Astrocyte (in vitro differentiated cells and primary cell): Measurements from ENCODE around the gene CENPC. TPM values are rescaled to one million over a fixed set of nuclear protein-coding genes. Genes with fewer than 3 reads are reported as not detected.

Experiments used
- DNase-seq: peaks from one replicate; pipeline ENCODE4 v3.0.0-alpha.2; 2010; ENCODE audit warnings: low read depth
- FAIRE-seq: peaks from 2 replicates; lab custom pipeline; 2011; peaks lifted over from hg19 to GRCh38; lab: Jason Lieb, UNC
- H2AFZ ChIP-seq: 2 replicates; pipeline ENCODE4 v1.6.0; 2012; ENCODE audit warnings: low read depth, low read length, inconsistent platforms
- H3K27ac ChIP-seq: 2 replicates; pipeline ENCODE4 v1.5.1; 2011; ENCODE audit warnings: low read depth, low read length, inconsistent platforms
- H3K27me3 ChIP-seq: 2 replicates; pipeline ENCODE4 v1.6.0; 2011; ENCODE audit warnings: low read length, inconsistent platforms; ENCODE audit not compliant: insufficient read depth
- H3K36me3 ChIP-seq: 2 replicates; pipeline ENCODE4 v1.5.1; 2011; ENCODE audit warnings: low read length, inconsistent platforms; ENCODE audit not compliant: insufficient read depth
- H3K4me1 ChIP-seq: 2 replicates; pipeline ENCODE4 v1.5.1; 2011; ENCODE audit warnings: low read length, inconsistent platforms; ENCODE audit not compliant: insufficient read depth
- H3K4me2 ChIP-seq: 2 replicates; pipeline ENCODE4 v1.6.0; 2012; ENCODE audit warnings: low read length, inconsistent platforms
- H3K4me3 ChIP-seq: 2 replicates; pipeline ENCODE4 v1.5.1; 2011; ENCODE audit warnings: low read depth, mild to moderate bottlenecking, low read length, inconsistent platforms; ENCODE audit not compliant: insufficient read depth
- H3K79me2 ChIP-seq: 2 replicates; pipeline ENCODE4 v1.6.0; 2012; ENCODE audit warnings: mild to moderate bottlenecking, low read length, inconsistent platforms; ENCODE audit not compliant: insufficient read depth
- H3K9ac ChIP-seq: 2 replicates; pipeline ENCODE4 v1.6.0; 2012; ENCODE audit warnings: mild to moderate bottlenecking, low read length, inconsistent platforms
- H3K9me3 ChIP-seq: 2 replicates; pipeline ENCODE4 v1.5.1; 2012; ENCODE audit warnings: low read depth, mild to moderate bottlenecking, low read length, inconsistent platforms; ENCODE audit not compliant: insufficient read depth
- H4K20me1 ChIP-seq: 2 replicates; pipeline ENCODE4 v1.6.0; 2012; ENCODE audit warnings: low read length, inconsistent platforms; ENCODE audit not compliant: insufficient read depth
- H3K27ac Mint-ChIP-seq: one replicate; pipeline ENCODE4 v1.8.0; 2021; ENCODE audit warnings: mild to moderate bottlenecking, mixed read lengths; ENCODE audit not compliant: unreplicated experiment
- H3K27me3 Mint-ChIP-seq: one replicate; pipeline ENCODE4 v1.8.0; 2021; ENCODE audit warnings: low read depth, mixed read lengths; ENCODE audit not compliant: unreplicated experiment
- H3K36me3 Mint-ChIP-seq: one replicate; pipeline ENCODE4 v1.8.0; 2021; ENCODE audit warnings: low read depth, mixed read lengths; ENCODE audit not compliant: unreplicated experiment
- H3K4me1 Mint-ChIP-seq: one replicate; pipeline ENCODE4 v1.8.0; 2021; ENCODE audit warnings: low read depth, mixed read lengths; ENCODE audit not compliant: unreplicated experiment
- H3K4me3 Mint-ChIP-seq: one replicate; pipeline ENCODE4 v1.8.0; 2021; ENCODE audit warnings: mild to moderate bottlenecking, moderate library complexity, mixed read lengths; ENCODE audit not compliant: unreplicated experiment
- H3K9me3 Mint-ChIP-seq: one replicate; pipeline ENCODE4 v1.8.0; 2021; ENCODE audit warnings: mild to moderate bottlenecking, mixed read lengths; ENCODE audit not compliant: unreplicated experiment
- CTCF ChIP-seq: IDR thresholded peaks from 2 replicates; pipeline ENCODE4 v1.5.1; 2011; ENCODE audit warnings: low read depth, mild to moderate bottlenecking, inconsistent platforms, low read length, moderate library complexity; ENCODE audit not compliant: insufficient read depth
- EZH2 ChIP-seq: IDR thresholded peaks from 2 replicates; pipeline ENCODE4 v1.6.1; 2012; ENCODE audit warnings: mild to moderate bottlenecking, low read length, inconsistent platforms; ENCODE audit not compliant: insufficient read depth
- total RNA-seq: library from RNA; stranded (reverse); gene quantifications from 2 replicates; pipeline ENCODE4 v1.2.1, GENCODE V29; 2021

Gene CENPC
- total RNA-seq, 1 donor from 2014 or later, result 13.4 TPM

- no peak overlapping the region for H3K27ac Mint-ChIP-seq
- Histone ChIP-seq H3K4me1 (peaks cover 3% of the 10 kb centered on the region), H3K27ac (no peak overlapping the region), H3K79me2 (no peaks in the 10 kb centered on the region), H4K20me1 (no peaks in the 10 kb centered on the region), H3K36me3 (no peaks in the 10 kb centered on the region), H3K4me3 (no peak overlapping the region), H2AFZ (no peak overlapping the region), H3K9ac (no peak overlapping the region), H3K4me2 (no peak overlapping the region), H3K9me3 (no peaks in the 10 kb centered on the region), H3K27me3 (no peaks in the 10 kb centered on the region)
- H3K9me3 Mint-ChIP-seq, result peaks cover 3% of the 10 kb centered on the region
- H3K27me3 Mint-ChIP-seq, result no peaks in the 10 kb centered on the region
- DNase-seq (no peak), FAIRE-seq (no peak)
- peaks cover 6% of the 10 kb centered on the region for H3K4me1 Mint-ChIP-seq
- no peak for TF ChIP-seq EZH2
- TF ChIP-seq CTCF, result no peak
- H3K4me3 Mint-ChIP-seq, result no peak overlapping the region
- peaks cover 8% of the 10 kb centered on the region for H3K36me3 Mint-ChIP-seq
Observed at GRCh38 chr4:67438975-67439374, 106.3 kb downstream of the CENPC start.

- DNase-seq (peak; percentile 39), FAIRE-seq (no peak)
- Histone ChIP-seq H3K27ac (no peak overlapping the region), H3K9me3 (no peaks in the 10 kb centered on the region), H4K20me1 (no peaks in the 10 kb centered on the region), H3K4me3 (no peak overlapping the region), H2AFZ (no peak overlapping the region), H3K4me2 (no peak overlapping the region), H3K27me3 (no peaks in the 10 kb centered on the region), H3K79me2 (no peaks in the 10 kb centered on the region), H3K9ac (no peak overlapping the region), H3K4me1 (peaks cover 3% of the 10 kb centered on the region), H3K36me3 (no peaks in the 10 kb centered on the region)
- Mint-ChIP-seq H3K4me1 (peaks cover 6% of the 10 kb centered on the region), H3K27me3 (no peaks in the 10 kb centered on the region), H3K27ac (peak overlapping the region; percentile 10), H3K36me3 (peaks cover 8% of the 10 kb centered on the region), H3K9me3 (peaks cover 3% of the 10 kb centered on the region), H3K4me3 (no peak overlapping the region)
- TF ChIP-seq CTCF (no peak), EZH2 (no peak)
Observed at GRCh38 chr4:67437974-67438713, 107.2 kb downstream of the CENPC start.

GRCh38 chr4:67436742-67437141, 108.6 kb downstream of the CENPC start:
- Histone ChIP-seq H3K36me3 (no peaks in the 10 kb centered on the region), H3K4me3 (no peak overlapping the region), H4K20me1 (no peaks in the 10 kb centered on the region), H3K4me2 (no peak overlapping the region), H2AFZ (no peak overlapping the region), H3K27ac (no peak overlapping the region), H3K9ac (no peak overlapping the region), H3K9me3 (no peaks in the 10 kb centered on the region), H3K4me1 (peaks cover 3% of the 10 kb centered on the region), H3K27me3 (no peaks in the 10 kb centered on the region), H3K79me2 (no peaks in the 10 kb centered on the region)
- H3K4me1 Mint-ChIP-seq, result peaks cover 6% of the 10 kb centered on the region
- H3K9me3 Mint-ChIP-seq, result peaks cover 3% of the 10 kb centered on the region
- FAIRE-seq (no peak), DNase-seq (peak; percentile 26)
- H3K27me3 Mint-ChIP-seq, result no peaks in the 10 kb centered on the region
- H3K4me3 Mint-ChIP-seq, result no peak overlapping the region
- TF ChIP-seq CTCF (no peak), EZH2 (no peak)
- peaks cover 4% of the 10 kb centered on the region for H3K36me3 Mint-ChIP-seq
- no peak overlapping the region for H3K27ac Mint-ChIP-seq
